Measurements from ENCODE around the gene JAKMIP2.

GRCh38 chr5:147773587-147773986 lies 8.9 kb downstream of the JAKMIP2 start:
- TF ChIP-seq, protein P1, sequence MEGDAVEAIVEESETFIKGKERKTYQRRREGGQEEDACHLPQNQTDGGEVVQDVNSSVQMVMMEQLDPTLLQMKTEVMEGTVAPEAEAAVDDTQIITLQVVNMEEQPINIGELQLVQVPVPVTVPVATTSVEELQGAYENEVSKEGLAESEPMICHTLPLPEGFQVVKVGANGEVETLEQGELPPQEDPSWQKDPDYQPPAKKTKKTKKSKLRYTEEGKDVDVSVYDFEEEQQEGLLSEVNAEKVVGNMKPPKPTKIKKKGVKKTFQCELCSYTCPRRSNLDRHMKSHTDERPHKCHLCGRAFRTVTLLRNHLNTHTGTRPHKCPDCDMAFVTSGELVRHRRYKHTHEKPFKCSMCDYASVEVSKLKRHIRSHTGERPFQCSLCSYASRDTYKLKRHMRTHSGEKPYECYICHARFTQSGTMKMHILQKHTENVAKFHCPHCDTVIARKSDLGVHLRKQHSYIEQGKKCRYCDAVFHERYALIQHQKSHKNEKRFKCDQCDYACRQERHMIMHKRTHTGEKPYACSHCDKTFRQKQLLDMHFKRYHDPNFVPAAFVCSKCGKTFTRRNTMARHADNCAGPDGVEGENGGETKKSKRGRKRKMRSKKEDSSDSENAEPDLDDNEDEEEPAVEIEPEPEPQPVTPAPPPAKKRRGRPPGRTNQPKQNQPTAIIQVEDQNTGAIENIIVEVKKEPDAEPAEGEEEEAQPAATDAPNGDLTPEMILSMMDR (IDR thresholded peaks at IDR 0.05) = no peak
- TF ChIP-seq POLR2AphosphoS5 (IDR thresholded peaks at IDR 0.05; ENCODE audit: insufficient read depth in 1 of 2, low read depth in 1 of 2) = no peak
